ENCODE measurements around the gene CCNI.

GRCh38 chr4:77039796-77040195 lies 36.0 kb downstream of the CCNI start:
- TF ChIP-seq POLR2AphosphoS5 (IDR thresholded peaks at IDR 0.05; ENCODE audit: insufficient read depth in 1 of 2, low read depth in 1 of 2) = no peak
- TF ChIP-seq CTCF (IDR thresholded peaks at IDR 0.05) = no peak
